Renal cortex interstitium (tissue), 11 donors: ENCODE measurements around the gene EIPR1. TPM values are rescaled to one million over a fixed set of nuclear protein-coding genes. Genes with fewer than 3 reads are reported as not detected.

Source experiments
- DNase-seq, 11 donors: peaks; one replicate each; pipeline ENCODE4 v3.0.0-alpha.2; 2013; ENCODE audit warnings: low read depth in 9 of 11, low spot score in 4 of 11; ENCODE audit errors: extremely low read depth in 1 of 11
- polyA plus RNA-seq, 3 donors: library from polyadenylated mRNA; unstranded; fragments of 120-200 nt; gene quantifications; one replicate each; pipeline ENCODE4 v1.2.1, GENCODE V29; 2013; ENCODE audit not compliant: insufficient read length in 3 of 3

Gene EIPR1
- polyA plus RNA-seq, 3 donors, result 20.9 to 27.1 (median 26.0) TPM

- no peak for DNase-seq
Observed at GRCh38 chr2:3409627-3410170, 32.1 kb upstream of the EIPR1 start.

GRCh38 chr2:3408781-3409180, 31.2 kb upstream of the EIPR1 start:
- DNase-seq, result no peak

- DNase-seq, result no peak
Observed at GRCh38 chr2:3406501-3406900, 28.9 kb upstream of the EIPR1 start.

- peak in 1 of 11 donors; percentile 26 for DNase-seq
Observed at GRCh38 chr2:3405876-3406275, 28.3 kb upstream of the EIPR1 start.

DNA sequence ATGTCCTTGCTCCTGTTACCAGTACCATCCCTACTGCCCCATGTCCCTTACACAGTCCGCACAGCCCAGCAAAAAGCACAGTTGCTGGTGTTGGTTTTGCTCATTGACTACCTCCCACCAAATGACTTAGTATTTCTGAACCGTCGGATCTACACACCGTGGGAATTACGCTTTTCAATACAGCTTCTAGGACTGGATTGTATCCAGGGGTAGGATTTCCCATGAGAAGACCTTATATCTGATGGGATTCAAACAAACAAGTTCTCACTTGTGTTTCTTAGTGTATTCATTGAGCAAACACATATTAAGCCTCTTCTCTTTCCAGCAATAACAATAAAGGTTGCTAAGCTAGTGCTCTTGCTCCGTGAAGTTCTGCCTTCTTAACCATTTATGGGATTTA, 27.7 kb upstream of the EIPR1 start:
- no peak for DNase-seq

DNA sequence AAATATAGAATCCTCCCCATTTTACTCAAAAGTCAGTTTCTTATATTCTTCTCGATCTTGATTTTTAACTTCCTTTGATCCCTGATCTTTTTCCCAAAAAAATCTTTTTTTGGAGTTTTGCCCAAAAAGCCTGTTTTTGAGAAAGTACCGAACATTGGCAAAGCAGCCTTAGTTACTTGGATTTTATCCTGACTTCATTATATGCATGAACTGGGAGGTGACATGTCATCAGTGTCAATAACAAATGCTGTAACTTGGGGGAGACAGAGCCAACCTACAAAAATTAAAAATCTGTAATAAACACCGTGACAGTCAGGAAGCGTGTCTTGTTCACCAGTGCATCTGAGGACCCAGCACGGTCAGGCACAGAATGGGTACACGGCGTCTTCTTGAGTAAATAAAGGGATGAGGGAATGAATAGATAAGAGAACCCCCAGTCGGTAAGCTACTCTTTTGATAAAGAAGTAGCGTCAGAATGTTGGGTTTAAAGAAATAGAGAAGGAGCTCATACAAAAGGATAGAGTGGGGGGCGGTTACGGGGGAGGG, 26.8 kb upstream of the EIPR1 start:
- no peak for DNase-seq

GRCh38 chr2:3403587-3404334, 26.1 kb upstream of the EIPR1 start:
- DNase-seq, result no peak

- DNase-seq, result peak in 1 of 11 donors; percentile 55
Observed at GRCh38 chr2:3399829-3400228, 22.2 kb upstream of the EIPR1 start.

DNA sequence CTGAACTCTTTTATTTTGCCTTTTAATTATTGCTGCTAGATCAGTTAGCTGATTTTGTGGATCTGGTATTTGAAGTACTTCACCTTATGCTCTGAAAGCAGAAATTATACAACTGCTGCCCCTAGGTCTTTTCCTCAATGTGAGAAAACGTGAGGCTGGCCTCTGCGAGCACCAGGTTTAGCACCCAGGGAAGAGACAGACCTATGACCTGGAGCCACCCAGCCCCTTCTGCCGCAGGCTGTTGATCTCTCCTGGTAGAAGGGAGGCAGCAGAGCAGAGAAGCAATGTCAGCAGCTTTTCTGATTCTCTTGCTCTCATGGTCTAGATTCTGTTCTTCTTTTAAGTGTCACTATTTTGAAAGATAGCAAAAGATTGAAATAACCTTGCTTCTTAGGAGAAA, 21.8 kb upstream of the EIPR1 start:
- DNase-seq, result no peak

- no peak for DNase-seq
Observed at GRCh38 chr2:3398857-3399256, 21.2 kb upstream of the EIPR1 start.

GRCh38 chr2:3396920-3397559, 19.4 kb upstream of the EIPR1 start:
- no peak for DNase-seq

DNA sequence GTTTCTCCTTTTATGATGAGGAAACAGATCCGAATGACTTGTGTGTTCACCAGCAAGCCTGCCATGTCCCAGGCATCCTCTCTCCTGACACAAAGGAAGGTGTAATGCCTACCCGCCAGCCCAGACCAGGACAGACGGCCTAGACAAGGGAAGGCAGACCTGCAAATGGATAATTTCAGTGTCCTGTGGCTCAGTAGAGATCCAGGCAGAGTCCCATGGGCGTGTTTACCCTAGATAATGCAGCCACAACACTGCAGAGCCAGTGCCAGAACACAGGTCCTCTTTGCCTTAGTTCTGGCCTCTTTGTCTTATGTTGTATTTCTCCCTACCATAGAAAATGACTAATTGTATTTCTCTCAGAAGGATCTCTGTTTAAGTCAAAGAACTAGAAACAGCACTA, 14.6 kb upstream of the EIPR1 start:
- no peak for DNase-seq

GRCh38 chr2:3390041-3390440, 12.4 kb upstream of the EIPR1 start:
- no peak for DNase-seq

DNA sequence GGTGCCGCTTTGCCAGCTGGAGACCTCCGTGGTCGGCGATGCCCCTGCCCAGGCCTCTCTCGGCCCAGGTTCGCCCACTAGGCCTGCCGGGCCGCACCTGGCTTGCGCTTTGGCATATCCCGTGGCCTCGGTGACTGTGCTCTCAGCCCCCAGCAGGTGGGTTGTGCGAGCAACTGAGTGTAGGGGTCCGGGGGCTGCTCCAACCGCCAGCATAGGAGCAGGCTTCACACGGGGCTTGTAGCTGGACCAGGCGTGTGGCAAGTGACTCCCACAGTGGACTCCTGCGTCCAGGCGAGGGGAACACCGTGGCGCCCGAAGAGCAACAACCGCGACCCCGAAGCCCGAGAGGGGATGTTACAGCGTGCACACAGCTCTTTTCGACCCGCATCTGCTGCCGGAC, 11.6 kb upstream of the EIPR1 start:
- no peak for DNase-seq

DNA sequence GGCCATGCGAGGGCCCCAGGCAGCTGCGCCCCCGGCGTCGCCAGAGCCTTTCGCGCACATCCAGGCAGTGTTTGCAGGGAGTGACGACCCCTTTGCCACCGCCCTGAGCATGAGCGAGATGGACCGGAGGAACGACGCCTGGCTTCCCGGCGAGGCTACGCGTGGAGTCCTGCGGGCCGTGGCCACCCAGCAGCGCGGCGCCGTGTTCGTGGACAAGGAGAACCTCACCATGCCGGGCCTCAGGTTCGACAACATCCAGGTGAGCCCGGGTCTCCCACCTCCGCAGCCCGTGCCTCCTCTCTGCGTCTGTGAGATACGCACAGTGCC, 10.8 kb upstream of the EIPR1 start:
- no peak for DNase-seq

DNA sequence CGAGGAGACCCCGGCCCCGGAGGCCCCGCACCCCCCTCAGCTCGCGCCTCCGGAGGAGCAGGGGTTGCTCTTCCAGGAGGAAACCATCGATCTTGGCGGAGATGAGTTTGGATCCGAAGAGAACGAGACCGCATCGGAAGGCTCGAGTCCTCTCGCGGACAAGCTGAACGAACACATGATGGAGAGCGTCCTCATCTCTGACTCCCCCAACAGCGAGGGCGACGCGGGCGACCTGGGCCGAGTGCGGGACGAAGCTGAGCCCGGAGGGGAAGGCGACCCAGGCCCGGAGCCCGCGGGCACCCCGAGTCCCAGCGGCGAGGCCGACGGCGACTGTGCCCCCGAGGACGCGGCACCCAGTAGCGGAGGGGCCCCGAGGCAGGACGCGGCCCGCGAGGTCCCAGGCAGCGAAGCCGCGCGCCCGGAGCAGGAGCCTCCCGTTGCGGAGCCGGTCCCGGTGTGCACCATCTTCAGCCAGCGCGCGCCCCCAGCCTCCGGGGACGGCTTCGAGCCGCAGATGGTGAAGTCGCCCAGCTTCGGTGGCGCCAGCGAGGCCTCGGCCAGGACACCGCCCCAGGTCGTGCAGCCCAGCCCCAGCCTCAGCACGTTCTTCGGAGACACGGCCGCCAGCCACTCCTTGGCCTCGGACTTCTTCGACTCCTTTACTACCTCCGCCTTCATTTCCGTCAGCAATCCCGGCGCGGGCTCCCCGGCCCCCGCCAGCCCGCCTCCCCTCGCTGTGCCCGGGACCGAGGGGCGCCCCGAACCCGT, 10.2 kb upstream of the EIPR1 start:
- no peak for DNase-seq

GRCh38 chr2:3387011-3387410, 9.4 kb upstream of the EIPR1 start:
- no peak for DNase-seq

- DNase-seq, result no peak
Observed at GRCh38 chr2:3386448-3386958, 8.9 kb upstream of the EIPR1 start.

- peak in 10 of 11 donors; percentile 77 to 89 (median 85) for DNase-seq
Observed at GRCh38 chr2:3379647-3380534, 2.3 kb upstream of the EIPR1 start, which contains the start of gene TRAPPC12. Gene TRAPPC12, plus strand, starts transcription at chr2:3379694. Its CDS starts 7,930 bp downstream, at chr2:3387624.
